GM21526 (cell line): ENCODE results near the gene CRADD.
A peak's percentile ranks its signal among the peaks of the same experiment; 100 is the strongest.
"Not testable (repeated sequence)": the region's sequence is repeated elsewhere in the genome, so short reads cannot be mapped to it uniquely, and the experiment has no call there.

Source experiments
- ATAC-seq: cut with Tn5 transposase; IDR thresholded peaks from one replicate; pipeline ENCODE4 v1.9.1; 2021; ENCODE audit warnings: moderate library complexity; ENCODE audit not compliant: unreplicated experiment, low FRiP score

Gene CRADD

GRCh38 chr12:93677195-93678064, at the start of gene CRADD:
CRADD (plus strand) TSS chr12:93677375.
- ATAC-seq, result peak; percentile 90

GRCh38 chr12:93632383-93632782, 44.8 kb upstream of the CRADD start:
- no peak for ATAC-seq

GRCh38 chr12:93634416-93634815, 42.8 kb upstream of the CRADD start:
- no peak for ATAC-seq

- no peak for ATAC-seq
Measured at GRCh38 chr12:93636708-93637107, 40.5 kb upstream of the CRADD start.

GRCh38 chr12:93638095-93638494, 39.1 kb upstream of the CRADD start:
- ATAC-seq, result no peak

- ATAC-seq, result no peak
Measured at GRCh38 chr12:93638954-93639353, 38.2 kb upstream of the CRADD start.

- no peak for ATAC-seq
Measured at GRCh38 chr12:93639406-93639805, 37.8 kb upstream of the CRADD start.

- not testable (repeated sequence) for ATAC-seq
Measured at GRCh38 chr12:93641380-93641779, 35.8 kb upstream of the CRADD start.

- ATAC-seq, result no peak
Measured at GRCh38 chr12:93642751-93643150, 34.4 kb upstream of the CRADD start.

- ATAC-seq, result no peak
Measured at GRCh38 chr12:93645702-93646101, 31.5 kb upstream of the CRADD start.

GRCh38 chr12:93650626-93651025, 26.5 kb upstream of the CRADD start:
- no peak for ATAC-seq

GRCh38 chr12:93653079-93653478, 24.1 kb upstream of the CRADD start:
- ATAC-seq, result no peak

- no peak for ATAC-seq
Measured at GRCh38 chr12:93653712-93654111, 23.5 kb upstream of the CRADD start.

GRCh38 chr12:93654421-93654820, 22.8 kb upstream of the CRADD start:
- ATAC-seq, result no peak

GRCh38 chr12:93657071-93657470, 20.1 kb upstream of the CRADD start:
- ATAC-seq, result no peak

- no peak for ATAC-seq
Measured at GRCh38 chr12:93661021-93661420, 16.2 kb upstream of the CRADD start.

GRCh38 chr12:93663006-93663728, 14.0 kb upstream of the CRADD start:
- no peak for ATAC-seq

GRCh38 chr12:93663729-93664084, 13.5 kb upstream of the CRADD start:
- no peak for ATAC-seq

- ATAC-seq, result no peak
Measured at GRCh38 chr12:93664573-93665138, 12.5 kb upstream of the CRADD start.

- ATAC-seq, result no peak
Measured at GRCh38 chr12:93667672-93668071, 9.5 kb upstream of the CRADD start.

GRCh38 chr12:93668919-93669418, 8.2 kb upstream of the CRADD start:
- no peak for ATAC-seq
